ENCODE results near the gene FAM120AOS.

Gene FAM120AOS

GRCh38 chr9:93453047-93453914, at the start of gene FAM120AOS:
Gene FAM120AOS (minus strand): TSS chr9:93453581. CDS start chr9:93452709, 872 bp downstream.
- DNase-seq (ENCODE audit: low spot score) = peak; percentile 95

- DNase-seq (ENCODE audit: low spot score) = no peak
These were observed 48.0 kb upstream of the FAM120AOS start for GRCh38 chr9:93501406-93501805.

GRCh38 chr9:93500571-93501298, 47.4 kb upstream of the FAM120AOS start:
- no peak for DNase-seq (ENCODE audit: low spot score)

- no peak for DNase-seq (ENCODE audit: low spot score)
These were observed 42.9 kb upstream of the FAM120AOS start for GRCh38 chr9:93496285-93496684.

- DNase-seq (ENCODE audit: low spot score) = no peak
These were observed 40.6 kb upstream of the FAM120AOS start for GRCh38 chr9:93493949-93494348.

- DNase-seq (ENCODE audit: low spot score) = no peak
These were observed 38.9 kb upstream of the FAM120AOS start for GRCh38 chr9:93492327-93492726.

- no peak for DNase-seq (ENCODE audit: low spot score)
These were observed 38.3 kb upstream of the FAM120AOS start for GRCh38 chr9:93491593-93492232.

- DNase-seq (ENCODE audit: low spot score) = no peak
These were observed 34.9 kb upstream of the FAM120AOS start for GRCh38 chr9:93488244-93488643.

- no peak for DNase-seq (ENCODE audit: low spot score)
These were observed 32.9 kb upstream of the FAM120AOS start for GRCh38 chr9:93486268-93486667.

- DNase-seq (ENCODE audit: low spot score) = no peak
These were observed 30.1 kb upstream of the FAM120AOS start for GRCh38 chr9:93483497-93483896.

GRCh38 chr9:93480728-93481324, 27.4 kb upstream of the FAM120AOS start:
- DNase-seq (ENCODE audit: low spot score) = no peak

GRCh38 chr9:93480262-93480661, 26.9 kb upstream of the FAM120AOS start:
- no peak for DNase-seq (ENCODE audit: low spot score)

GRCh38 chr9:93479726-93480125, 26.3 kb upstream of the FAM120AOS start:
- DNase-seq (ENCODE audit: low spot score) = no peak

- DNase-seq (ENCODE audit: low spot score) = no peak
These were observed 24.0 kb upstream of the FAM120AOS start for GRCh38 chr9:93477397-93477796.

- DNase-seq (ENCODE audit: low spot score) = no peak
These were observed 23.5 kb upstream of the FAM120AOS start for GRCh38 chr9:93476924-93477323.

- no peak for DNase-seq (ENCODE audit: low spot score)
These were observed 22.5 kb upstream of the FAM120AOS start for GRCh38 chr9:93475856-93476255.

GRCh38 chr9:93475108-93475507, 21.7 kb upstream of the FAM120AOS start:
- no peak for DNase-seq (ENCODE audit: low spot score)

GRCh38 chr9:93473411-93473810, 20.0 kb upstream of the FAM120AOS start:
- DNase-seq (ENCODE audit: low spot score) = no peak

GRCh38 chr9:93471124-93471523, 17.7 kb upstream of the FAM120AOS start:
- no peak for DNase-seq (ENCODE audit: low spot score)

GRCh38 chr9:93470391-93470790, 17.0 kb upstream of the FAM120AOS start:
- no peak for DNase-seq (ENCODE audit: low spot score)

GRCh38 chr9:93468763-93469456, 15.5 kb upstream of the FAM120AOS start:
- no peak for DNase-seq (ENCODE audit: low spot score)

GRCh38 chr9:93467462-93467861, 14.1 kb upstream of the FAM120AOS start:
- peak; percentile 81 for DNase-seq (ENCODE audit: low spot score)
